ENCODE measurements around the gene RETREG3. TPM values are rescaled to one million over a fixed set of nuclear protein-coding genes. Genes with fewer than 3 reads are reported as not detected.
"Not testable (repeated sequence)": the region's sequence is repeated elsewhere in the genome, so short reads cannot be mapped to it uniquely, and the experiment has no call there.

The RETREG3 gene
- total RNA-seq, 3 donors from 2014 or later: 56.4 to 72.2 (median 67.1) TPM

GRCh38 chr17:42554250-42555121 lies 54.7 kb downstream of the RETREG3 start:
- intact Hi-C loops (cut with DNase I, micrococcal nuclease): no loop called here
- ATAC-seq (peak; percentile 92), DNase-seq (peak; percentile 88 to 93 (median 92))
- Histone ChIP-seq H3K36me3 (ENCODE audit: low read depth) (no peaks in the 10 kb centered on the region), H3K4me1 (ENCODE audit: low read depth) (peaks cover 25% of the 10 kb centered on the region), H3K9me3 (no peaks in the 10 kb centered on the region), H3K4me3 (peak overlapping the region; percentile 72)
- TF ChIP-seq CTCF (IDR thresholded peaks at IDR 0.05): no peak

GRCh38 chr17:42553866-42554249 lies 55.3 kb downstream of the RETREG3 start:
- peak overlapping the region; percentile 72 for H3K4me3 ChIP-seq
- no peak for TF ChIP-seq CTCF (IDR thresholded peaks at IDR 0.05)
- DNase-seq (peak in 2 of 3 donors; percentile 63 to 65), ATAC-seq (peak; percentile 62)
- peaks cover 24% of the 10 kb centered on the region for H3K4me1 ChIP-seq (ENCODE audit: low read depth)
- intact Hi-C loops (cut with DNase I, micrococcal nuclease): no loop called here
- no peaks in the 10 kb centered on the region for H3K36me3 ChIP-seq (ENCODE audit: low read depth)
- H3K9me3 ChIP-seq: no peaks in the 10 kb centered on the region

- intact Hi-C loops (cut with DNase I, micrococcal nuclease): no loop called here
- DNase-seq (peak in 2 of 3 donors; percentile 39 to 65), ATAC-seq (no peak)
- no peak for TF ChIP-seq CTCF (IDR thresholded peaks at IDR 0.05)
- H3K9me3 ChIP-seq: no peaks in the 10 kb centered on the region
- H3K4me3 ChIP-seq: no peak overlapping the region
- H3K4me1 ChIP-seq (ENCODE audit: low read depth): peaks cover 25% of the 10 kb centered on the region
- no peaks in the 10 kb centered on the region for H3K36me3 ChIP-seq (ENCODE audit: low read depth)
Observed at GRCh38 chr17:42553161-42553818, 55.9 kb downstream of the RETREG3 start.

- peak in 2 of 3 donors; percentile 28 to 46 for DNase-seq
- H3K36me3 ChIP-seq (ENCODE audit: low read depth); H3K4me3 ChIP-seq; H3K9me3 ChIP-seq; ATAC-seq; intact Hi-C loops (cut with DNase I, micrococcal nuclease): not testable (repeated sequence)
- H3K4me1 ChIP-seq (ENCODE audit: low read depth): peaks cover 26% of the 10 kb centered on the region
Observed at GRCh38 chr17:42552736-42553135, 56.4 kb downstream of the RETREG3 start, which contains the start of gene HSD17B1. HSD17B1 (plus strand) TSS chr17:42552923; CDS start chr17:42552934, 11 bp downstream.

GRCh38 chr17:42548993-42549755 lies 60.0 kb downstream of the RETREG3 start:
- no peak overlapping the region for H3K4me3 ChIP-seq
- H3K4me1 ChIP-seq (ENCODE audit: low read depth): peaks cover 18% of the 10 kb centered on the region
- ATAC-seq (no peak), DNase-seq (peak in 1 of 3 donors; percentile 44)
- H3K9me3 ChIP-seq: no peaks in the 10 kb centered on the region
- TF ChIP-seq CTCF (IDR thresholded peaks at IDR 0.05): no peak
- H3K36me3 ChIP-seq (ENCODE audit: low read depth): no peaks in the 10 kb centered on the region
- intact Hi-C loops (cut with DNase I, micrococcal nuclease): no loop called here
